Ovary (tissue), 3 donors: ENCODE measurements around the gene RALGPS1.

Experiments used
- CTCF ChIP-seq, 3 donors: fragments of 450-650 bp in 2 of 3; fragments of 200-600 bp in 1 of 3; IDR thresholded peaks; one replicate each; pipeline versions ENCODE4 v1.5.1 to v1.8.0; 2016 to 2022; ENCODE audit warnings: antibody characterized with exemption in 3 of 3, mild to moderate bottlenecking in 1 of 3
- EP300 ChIP-seq: sonication (generic); formaldehyde crosslinking; IDR thresholded peaks from one replicate; pipeline ENCODE4 v1.6.1; 2017; ENCODE audit warnings: antibody characterized with exemption
- POLR2A ChIP-seq: fragments of 450-650 bp; IDR thresholded peaks from one replicate; pipeline ENCODE4 v1.6.1; 2017; ENCODE audit warnings: antibody characterized with exemption, mild to moderate bottlenecking, moderate library complexity
- donor health status: DM: no; HTN: no; CAD: no.

DNA sequence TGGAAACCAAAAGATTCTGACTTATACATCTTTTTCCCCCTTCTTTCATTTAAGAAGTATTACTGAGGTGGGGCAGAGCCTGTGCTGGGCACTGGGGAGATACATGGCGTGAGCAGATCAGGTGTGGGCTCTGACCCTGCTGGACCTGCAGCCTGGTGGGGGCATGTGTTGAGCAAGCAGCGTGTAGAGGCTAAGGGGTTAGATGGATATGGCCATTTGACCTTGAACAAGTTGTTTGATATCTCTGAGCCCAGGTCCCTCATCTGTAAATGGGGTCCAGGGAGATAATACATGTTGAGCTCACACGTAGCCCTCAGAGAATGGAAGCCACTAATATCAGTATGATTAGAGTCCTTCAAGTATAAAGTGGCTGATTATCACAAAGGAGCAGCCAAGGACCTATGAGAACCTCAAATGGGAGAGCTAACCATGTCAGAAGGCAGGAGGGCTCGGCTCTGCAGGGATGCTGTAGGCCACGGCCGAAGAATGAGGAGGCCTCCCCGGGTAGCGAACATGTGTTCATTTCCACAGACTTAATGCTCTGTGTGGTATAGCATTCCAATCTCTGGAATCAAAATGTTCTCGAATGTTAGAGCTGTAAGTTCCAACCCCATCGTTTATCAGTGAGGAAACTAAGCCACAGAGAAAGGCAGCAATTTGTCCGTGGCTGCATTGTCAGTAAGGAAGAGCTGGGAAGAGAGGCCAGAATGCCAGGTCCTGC, 223.2 kb downstream of the RALGPS1 start:
- TF ChIP-seq POLR2A (no peak), CTCF (IDR thresholded peaks at IDR 0.05) (no peak), EP300 (no peak)
